Hematopoietic multipotent progenitor cell treated with erythropoietin and hydrocortisone succinate and interleukin-3 and kit ligand, for 8 days (in vitro differentiated cells): ENCODE measurements around the gene FMO2.

Source experiments
- DNase-seq: peaks from one replicate; pipeline ENCODE4 v3.0.0-alpha.2; 2015

FMO2 gene

GRCh38 chr1:171174560-171175294, 10.4 kb upstream of the FMO2 start:
- DNase-seq: no peak

- no peak for DNase-seq
These were observed 7.8 kb upstream of the FMO2 start for GRCh38 chr1:171177261-171177660.

- DNase-seq: no peak
These were observed 5.5 kb upstream of the FMO2 start for GRCh38 chr1:171179318-171180227.

- no peak for DNase-seq
These were observed 4.4 kb upstream of the FMO2 start for GRCh38 chr1:171180670-171181069.

GRCh38 chr1:171188388-171189266, 3.5 kb downstream of the FMO2 start:
- DNase-seq: peak; percentile 62

GRCh38 chr1:171191992-171192391, 6.9 kb downstream of the FMO2 start:
- DNase-seq: no peak

- DNase-seq: no peak
These were observed 10.7 kb downstream of the FMO2 start for GRCh38 chr1:171195767-171196166.

- no peak for DNase-seq
These were observed 11.3 kb downstream of the FMO2 start for GRCh38 chr1:171196351-171196750.

- DNase-seq: no peak
These were observed 13.0 kb downstream of the FMO2 start for GRCh38 chr1:171198081-171198480.

- no peak for DNase-seq
These were observed 19.2 kb downstream of the FMO2 start for GRCh38 chr1:171204296-171204695.

GRCh38 chr1:171206204-171206977, 21.3 kb downstream of the FMO2 start:
- DNase-seq: no peak

GRCh38 chr1:171206978-171207355, 21.9 kb downstream of the FMO2 start:
- no peak for DNase-seq

- DNase-seq: no peak
These were observed 22.3 kb downstream of the FMO2 start for GRCh38 chr1:171207377-171207776.

GRCh38 chr1:171210355-171210754, 25.3 kb downstream of the FMO2 start:
- DNase-seq: no peak

GRCh38 chr1:171212607-171213351, 27.7 kb downstream of the FMO2 start:
- no peak for DNase-seq

GRCh38 chr1:171213559-171214454, 28.7 kb downstream of the FMO2 start:
- no peak for DNase-seq

- no peak for DNase-seq
These were observed 32.8 kb downstream of the FMO2 start for GRCh38 chr1:171217658-171218443.

- no peak for DNase-seq
These were observed 33.6 kb downstream of the FMO2 start for GRCh38 chr1:171218661-171219060.

- no peak for DNase-seq
These were observed 34.4 kb downstream of the FMO2 start for GRCh38 chr1:171219346-171220080.
